ENCODE data around the gene HLCS. TPM values are rescaled to one million over a fixed set of nuclear protein-coding genes. Genes with fewer than 3 reads are reported as not detected.
"Not testable (repeated sequence)": the region's sequence is repeated elsewhere in the genome, so short reads cannot be mapped to it uniquely, and the experiment has no call there.

Gene HLCS
- 15.0 TPM for total RNA-seq

DNA sequence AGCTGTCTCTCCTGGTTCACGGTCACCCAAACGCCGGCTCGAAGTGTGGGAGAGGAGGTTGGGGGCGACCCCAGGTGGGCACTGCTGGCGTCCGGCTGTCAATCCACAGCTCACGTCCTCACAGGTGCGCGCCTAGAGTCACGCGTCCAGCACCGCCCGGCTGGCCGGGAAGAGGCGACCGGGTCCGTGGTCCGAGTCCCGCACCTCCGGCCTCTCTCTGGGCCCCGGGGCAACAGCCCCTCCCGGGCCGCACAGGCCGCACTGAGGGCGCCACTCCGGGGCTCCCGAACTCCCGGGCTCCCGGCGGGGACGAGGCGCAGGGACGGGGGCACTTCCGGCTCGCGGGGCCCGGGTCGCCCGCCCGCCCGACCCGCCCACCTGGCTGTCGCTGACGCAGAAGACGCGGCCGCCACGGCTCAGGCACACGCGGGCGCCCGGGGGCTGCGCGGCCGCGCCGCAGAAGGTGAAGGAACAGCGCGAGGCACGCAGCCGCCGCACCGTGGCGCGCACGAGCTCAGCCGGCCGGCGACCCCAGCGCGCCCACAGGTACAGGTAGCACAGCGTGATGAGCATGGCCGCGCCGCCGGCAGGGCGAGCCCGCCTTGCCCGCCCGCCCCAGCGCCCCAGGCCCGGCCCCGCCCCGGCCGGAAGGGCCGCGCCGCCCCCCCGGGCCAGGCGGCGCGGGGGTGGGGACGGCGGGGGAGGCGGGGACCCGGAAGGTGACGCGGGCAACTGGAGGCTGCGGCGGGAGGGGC, at the start of gene HLCS:
Gene HLCS, minus strand, starts transcription at position 604 of the 755 bp plus-strand sequence. Its CDS starts 31 bp downstream, at position 573.
- peak; percentile 81 for ATAC-seq
- intact Hi-C loops (cut with DNase I) = no loop called here
- DNase-seq (ENCODE audit: low spot score) = peak; percentile 71

DNA sequence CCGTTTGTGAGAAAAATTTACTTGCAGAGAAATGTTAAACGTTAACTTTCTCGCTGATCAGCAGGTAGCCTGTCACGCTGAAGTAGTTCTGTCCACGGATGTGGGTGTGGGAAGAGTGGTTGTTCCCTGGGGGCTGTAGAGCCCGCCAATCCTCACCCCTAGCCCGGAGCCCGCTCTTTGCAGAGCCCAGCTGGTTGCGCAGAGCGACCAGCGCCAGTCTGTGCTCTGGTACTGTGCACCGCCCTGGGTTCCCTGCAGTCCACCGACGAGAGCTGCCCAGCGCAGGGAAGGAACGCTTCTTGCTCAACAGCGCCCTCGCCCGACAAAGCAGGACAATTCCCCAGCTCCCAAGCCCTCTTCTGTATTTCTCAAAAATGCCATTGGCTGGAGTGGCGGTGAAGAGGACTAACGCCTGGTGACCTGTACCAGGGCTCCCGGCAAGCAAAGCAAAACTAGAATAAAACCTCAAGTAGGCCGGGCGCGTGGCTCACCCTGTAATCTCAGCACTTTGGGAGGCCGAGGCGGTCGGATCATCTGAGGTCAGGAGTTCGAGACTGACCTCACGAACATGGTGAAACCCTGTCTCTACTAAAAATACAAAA, 43.4 kb upstream of the HLCS start:
- peak; percentile 90 for DNase-seq (ENCODE audit: low spot score)
- ATAC-seq = peak; percentile 97
- intact Hi-C loops (cut with DNase I) = no loop called here

DNA sequence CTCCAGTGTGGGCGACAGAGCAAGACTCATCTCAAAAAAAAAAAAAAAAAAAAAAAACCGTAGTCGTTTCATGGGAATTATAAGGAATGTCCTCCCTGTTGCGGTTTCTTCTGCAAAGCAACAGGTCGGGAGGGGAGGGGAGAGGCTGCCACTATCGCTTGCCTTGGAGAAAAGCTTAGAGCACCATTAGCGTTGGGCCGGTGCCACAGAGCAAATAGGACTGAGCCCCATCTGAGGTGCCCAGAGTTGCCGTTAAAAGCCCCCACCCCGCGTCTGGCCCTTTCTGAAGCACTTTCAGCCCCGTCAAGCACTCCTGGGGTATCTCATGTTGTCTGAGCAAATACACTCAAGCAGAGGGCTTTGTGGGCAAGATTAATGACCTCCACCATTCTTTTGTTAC, 42.3 kb upstream of the HLCS start:
- DNase-seq (ENCODE audit: low spot score) (no peak), ATAC-seq (no peak)
- intact Hi-C loops (cut with DNase I) = no loop called here

DNA sequence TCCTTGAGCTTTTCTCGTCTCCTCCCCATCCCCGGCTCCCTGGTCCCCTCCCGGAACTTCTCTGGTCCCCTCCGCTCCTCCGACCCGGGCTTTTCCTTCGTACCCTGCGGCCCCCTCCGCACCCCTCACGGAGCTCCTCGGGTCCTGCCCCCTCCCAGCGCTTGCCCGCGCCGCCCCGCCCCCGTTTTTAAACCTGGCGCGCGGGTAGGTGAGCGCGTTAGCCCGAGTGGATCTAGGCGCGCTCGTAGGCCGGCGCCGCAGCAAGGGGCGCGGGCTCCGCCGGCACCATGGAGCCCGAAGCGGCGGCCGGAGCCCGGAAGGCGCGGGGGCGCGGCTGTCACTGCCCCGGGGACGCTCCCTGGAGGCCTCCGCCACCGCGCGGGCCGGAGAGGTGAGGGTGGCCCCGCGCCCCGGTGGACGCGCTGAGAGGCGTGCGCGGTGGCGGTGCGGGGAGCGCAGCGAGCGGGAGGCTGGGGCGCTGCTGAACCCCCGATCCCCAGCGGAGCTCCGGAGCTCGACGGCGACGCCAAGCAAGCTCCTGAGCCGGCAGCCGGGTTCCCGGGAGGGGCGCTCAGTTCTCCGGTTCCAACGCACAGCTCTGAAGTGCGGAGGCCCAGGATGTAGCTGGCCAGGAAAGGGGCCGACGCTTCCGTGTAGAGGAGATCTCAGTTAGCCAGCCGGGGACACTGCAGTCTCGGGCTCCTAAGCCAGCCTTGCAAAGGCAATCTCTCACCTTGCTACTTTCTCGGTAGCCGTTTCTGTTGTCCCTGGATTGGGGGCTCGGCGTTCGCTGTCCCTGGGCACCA, 40.2 kb upstream of the HLCS start, which contains the start of gene RIPPLY3:
Gene RIPPLY3, plus strand, starts transcription at position 217 of the 806 bp plus-strand sequence. Its CDS starts 71 bp downstream, at position 288.
- ATAC-seq = no peak
- DNase-seq (ENCODE audit: low spot score) = no peak
- intact Hi-C loops (cut with DNase I) = no loop called here

DNA sequence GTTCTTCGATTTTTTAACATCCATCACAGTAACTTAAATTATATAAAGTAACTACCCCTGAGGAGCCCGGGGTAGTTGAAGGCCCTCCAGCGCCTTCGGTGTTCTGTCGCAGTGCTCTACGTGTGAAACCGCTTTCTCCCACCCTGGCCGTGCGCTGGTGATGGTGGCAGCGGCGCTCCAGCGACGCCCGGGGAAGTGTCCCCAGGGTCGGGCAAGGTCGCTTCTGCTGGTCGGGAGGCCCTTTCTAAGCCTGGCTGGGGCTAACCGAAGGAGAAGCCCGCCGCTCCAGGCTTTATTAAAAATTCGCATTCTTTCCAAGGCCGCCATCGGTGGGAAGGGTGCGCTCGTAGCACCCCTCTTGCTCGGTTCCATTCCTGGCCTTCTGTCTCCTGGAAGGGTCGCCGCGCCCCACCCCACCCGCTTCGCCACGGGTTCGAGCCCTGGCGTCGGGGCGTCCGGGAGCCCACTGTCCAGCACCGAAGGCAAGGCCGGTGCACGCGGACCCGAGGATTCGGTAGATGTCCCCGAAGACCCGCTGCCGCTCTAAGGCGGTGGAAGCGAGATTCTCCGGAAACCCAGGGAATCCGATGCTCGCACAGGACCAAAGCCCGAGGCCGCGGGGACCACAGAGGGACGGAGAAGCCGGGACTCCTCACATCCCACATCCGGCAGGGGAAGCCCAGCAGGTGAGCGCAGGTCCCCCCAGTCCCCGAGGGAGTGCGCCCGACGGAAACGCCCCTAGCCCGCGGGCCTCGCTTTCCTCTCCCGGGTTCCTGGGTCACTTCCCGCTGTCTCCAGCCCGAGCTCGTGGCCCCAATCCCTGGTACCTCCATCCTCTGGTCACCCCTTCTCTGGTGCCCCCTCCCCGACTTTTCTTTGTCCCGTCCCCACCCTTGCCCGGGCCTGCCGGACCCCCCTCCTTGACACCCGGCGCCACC, 39.3 kb upstream of the HLCS start:
- no peak for ATAC-seq
- intact Hi-C loops (cut with DNase I) = no loop called here
- DNase-seq (ENCODE audit: low spot score) = no peak

DNA sequence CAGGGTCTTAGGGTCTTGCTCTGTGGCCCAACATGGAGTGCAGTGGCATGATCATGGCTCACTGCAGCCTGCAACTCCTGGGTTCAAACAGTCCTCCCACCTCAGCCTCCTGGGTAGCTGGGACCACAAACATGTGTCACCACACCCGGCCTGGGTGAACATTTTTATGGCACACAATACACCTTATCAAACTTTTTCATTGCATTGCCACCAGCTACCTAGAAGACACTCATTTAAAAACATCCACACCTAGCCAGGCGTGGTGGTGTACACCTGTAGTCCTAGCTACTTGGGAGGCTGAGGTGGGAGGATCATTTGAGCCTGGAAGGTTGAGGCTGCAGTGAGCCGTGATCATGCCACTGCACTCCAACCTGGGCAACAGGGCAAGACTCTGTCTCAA, 37.4 kb upstream of the HLCS start:
- intact Hi-C loops (cut with DNase I); DNase-seq (ENCODE audit: low spot score); ATAC-seq: not testable (repeated sequence)

DNA sequence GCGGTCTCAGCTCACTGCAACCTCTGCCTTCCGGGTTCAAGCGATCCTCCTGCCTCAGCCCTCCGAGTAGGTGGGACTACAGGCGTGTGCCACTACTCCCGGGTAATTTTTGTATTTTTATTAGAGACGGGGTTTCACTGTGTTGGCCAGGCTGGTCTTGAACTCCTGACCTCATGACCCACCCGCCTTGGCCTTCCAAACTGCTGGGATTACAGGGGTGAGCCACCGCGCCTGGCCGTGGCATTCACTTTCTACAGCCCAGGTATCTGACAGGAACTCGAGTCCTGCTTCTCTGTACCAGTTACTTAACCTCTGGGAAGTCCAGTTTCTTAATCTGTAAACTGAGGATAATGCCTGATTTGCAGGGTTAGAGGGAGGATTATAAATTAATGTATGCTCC, 36.4 kb upstream of the HLCS start:
- DNase-seq (ENCODE audit: low spot score); intact Hi-C loops (cut with DNase I); ATAC-seq: not testable (repeated sequence)

DNA sequence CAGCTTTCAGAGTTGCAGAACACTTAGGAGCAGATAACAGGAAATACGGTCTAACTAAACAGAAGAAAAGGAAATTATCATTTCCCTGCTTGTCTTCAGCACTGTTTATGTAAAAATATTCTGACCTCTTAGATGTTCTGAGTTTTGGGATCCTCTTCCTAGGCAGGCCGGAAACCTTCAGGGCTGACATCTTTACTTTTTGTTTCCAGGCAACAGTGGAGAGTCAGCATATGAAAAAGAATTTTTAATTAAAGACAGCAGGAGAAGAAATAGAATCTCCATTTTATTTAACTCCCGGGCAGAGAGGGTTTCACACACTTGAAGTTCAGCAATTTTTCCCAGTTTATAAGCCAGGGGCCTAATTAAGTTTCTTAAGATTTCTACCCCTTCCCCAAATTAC, 35.0 kb upstream of the HLCS start:
- ATAC-seq (no peak), DNase-seq (ENCODE audit: low spot score) (no peak)
- intact Hi-C loops (cut with DNase I) = no loop called here

DNA sequence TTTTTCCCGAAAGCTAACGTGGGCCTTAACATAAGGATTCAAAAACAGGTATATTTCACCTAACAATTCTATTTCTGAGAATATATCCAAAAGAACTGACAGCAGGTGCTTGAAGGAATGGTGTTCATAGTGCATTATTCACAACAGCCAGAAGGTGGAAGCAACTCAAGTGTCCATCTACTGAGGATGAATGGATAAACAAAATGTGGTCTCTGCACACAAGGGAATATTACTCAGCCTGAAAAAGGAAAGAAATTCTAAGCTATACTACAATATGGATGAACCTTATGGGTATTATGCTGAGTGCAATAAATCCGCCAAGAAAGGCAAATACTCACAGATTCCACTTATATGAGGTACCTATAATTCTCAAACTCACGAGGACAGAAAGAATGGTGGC, 33.9 kb upstream of the HLCS start:
- intact Hi-C loops (cut with DNase I) = no loop called here
- DNase-seq (ENCODE audit: low spot score) (no peak), ATAC-seq (no peak)

DNA sequence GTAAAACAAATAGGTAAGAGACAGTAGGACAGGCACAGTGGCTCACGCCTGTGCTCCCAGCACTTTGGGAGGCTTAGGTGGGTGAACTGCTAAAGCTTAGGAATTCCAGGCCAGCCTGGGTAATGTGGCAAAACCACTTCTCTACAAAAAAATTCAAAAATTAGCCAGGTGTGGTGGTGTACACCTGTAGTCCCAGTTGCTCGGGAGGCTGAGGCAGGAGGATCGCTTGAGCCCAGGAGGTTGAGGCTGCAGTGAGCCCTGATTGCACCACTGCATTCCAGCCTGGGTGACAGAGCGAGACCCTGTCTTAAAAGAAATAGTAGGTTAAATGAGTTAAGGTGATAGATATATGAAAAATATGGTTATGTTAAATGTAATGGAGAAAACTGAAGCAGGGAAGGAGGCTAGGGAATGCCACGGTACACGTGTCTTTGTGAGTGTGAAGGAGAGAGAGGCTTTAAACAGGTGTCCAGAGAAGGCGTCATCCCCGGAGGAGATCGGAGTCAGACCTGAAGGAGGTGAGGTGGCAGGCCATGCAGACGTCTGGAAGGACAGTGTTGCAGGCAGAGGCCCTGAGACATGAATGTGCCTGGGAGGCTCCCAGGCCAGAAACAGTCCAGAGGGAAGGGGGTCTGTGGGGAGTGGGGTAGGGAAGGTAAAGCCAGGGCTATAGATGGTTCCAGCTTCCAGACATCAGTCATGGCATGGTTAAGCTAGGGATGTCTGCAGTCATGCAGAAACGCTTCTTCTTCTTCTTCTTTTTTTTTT, 32.8 kb upstream of the HLCS start:
- DNase-seq (ENCODE audit: low spot score) = no peak
- no peak for ATAC-seq
- intact Hi-C loops (cut with DNase I) = no loop called here

DNA sequence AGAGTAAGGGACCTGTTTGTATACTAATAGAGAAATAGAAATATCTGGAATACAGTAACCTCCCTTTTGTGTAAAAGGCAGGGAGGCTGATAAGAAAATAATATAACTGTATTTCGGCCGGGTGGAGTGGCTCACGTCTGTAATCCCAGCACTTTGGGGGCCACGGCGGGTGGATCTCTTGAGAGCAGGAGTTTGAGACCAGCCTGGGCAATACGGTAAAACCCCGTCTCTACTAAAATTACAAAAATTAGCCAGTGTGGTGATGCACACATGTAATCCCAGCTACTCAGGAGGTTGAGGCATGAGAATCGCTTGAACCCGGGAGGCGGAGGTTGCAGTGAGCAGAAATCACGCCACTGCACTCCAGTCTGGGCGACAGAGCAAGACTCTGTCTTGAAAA, 28.8 kb upstream of the HLCS start:
- ATAC-seq; intact Hi-C loops (cut with DNase I); DNase-seq (ENCODE audit: low spot score): not testable (repeated sequence)

DNA sequence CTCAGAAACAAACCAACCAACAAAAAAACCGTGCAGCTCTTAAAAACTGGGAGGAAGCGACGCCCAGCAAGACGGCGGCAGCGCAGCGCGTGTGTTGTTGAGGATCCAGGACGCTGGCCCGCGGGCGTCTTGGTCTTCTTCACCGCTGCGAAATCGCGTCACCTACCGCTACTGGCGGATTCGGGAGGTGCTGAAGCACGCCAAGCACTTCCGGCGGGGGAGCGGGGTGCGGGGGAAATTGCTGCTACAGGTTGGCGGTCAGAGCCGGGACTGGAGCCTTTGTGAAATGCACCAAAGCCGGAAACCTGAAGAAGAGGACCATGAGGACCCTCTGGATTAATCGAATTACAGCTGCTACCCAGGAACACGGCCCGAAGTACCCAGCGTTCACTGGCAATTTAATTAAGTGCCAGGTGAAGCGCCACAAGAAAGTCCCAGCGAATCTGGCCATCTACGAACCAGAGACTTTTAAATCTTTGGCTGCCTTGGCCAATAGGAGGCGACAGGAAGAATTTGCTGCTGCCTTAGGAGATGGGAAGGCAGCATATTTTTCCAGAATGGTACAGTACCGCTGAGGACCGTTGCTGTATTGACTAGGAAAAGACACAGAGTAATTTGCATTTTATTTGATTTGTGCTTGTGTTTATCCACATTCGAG, 28.2 kb upstream of the HLCS start:
- intact Hi-C loops (cut with DNase I) = loop anchor here (5.0 kb wide), 1 partner anchor 78 kb away; the partner anchor contains the start of genes PIGP and TTC3
- no peak for ATAC-seq
- no peak for DNase-seq (ENCODE audit: low spot score)

DNA sequence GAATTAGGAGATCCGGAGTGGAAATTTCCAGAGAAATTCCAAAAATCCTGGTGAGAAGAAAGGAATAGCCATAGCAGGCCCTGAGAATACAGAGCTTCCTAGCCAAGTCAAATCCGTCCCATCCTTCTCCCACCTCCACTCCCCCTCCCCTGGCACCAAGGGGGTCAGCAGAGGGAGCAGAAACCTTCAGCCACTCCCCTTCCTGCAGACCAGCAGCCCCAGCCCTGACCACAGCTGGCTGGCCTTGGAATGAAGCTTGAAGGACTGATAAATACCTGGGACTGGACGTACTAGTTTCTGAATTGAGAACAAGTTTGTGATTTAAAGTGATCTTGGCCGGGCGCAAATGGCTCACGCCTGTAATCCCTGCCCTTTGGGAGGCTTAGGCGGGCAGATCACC, 26.2 kb upstream of the HLCS start:
- no peak for DNase-seq (ENCODE audit: low spot score)
- no peak for ATAC-seq
- intact Hi-C loops (cut with DNase I) = loop anchor here (5.0 kb wide), 1 partner anchor 80 kb away; the partner anchor contains the start of genes PIGP and TTC3

DNA sequence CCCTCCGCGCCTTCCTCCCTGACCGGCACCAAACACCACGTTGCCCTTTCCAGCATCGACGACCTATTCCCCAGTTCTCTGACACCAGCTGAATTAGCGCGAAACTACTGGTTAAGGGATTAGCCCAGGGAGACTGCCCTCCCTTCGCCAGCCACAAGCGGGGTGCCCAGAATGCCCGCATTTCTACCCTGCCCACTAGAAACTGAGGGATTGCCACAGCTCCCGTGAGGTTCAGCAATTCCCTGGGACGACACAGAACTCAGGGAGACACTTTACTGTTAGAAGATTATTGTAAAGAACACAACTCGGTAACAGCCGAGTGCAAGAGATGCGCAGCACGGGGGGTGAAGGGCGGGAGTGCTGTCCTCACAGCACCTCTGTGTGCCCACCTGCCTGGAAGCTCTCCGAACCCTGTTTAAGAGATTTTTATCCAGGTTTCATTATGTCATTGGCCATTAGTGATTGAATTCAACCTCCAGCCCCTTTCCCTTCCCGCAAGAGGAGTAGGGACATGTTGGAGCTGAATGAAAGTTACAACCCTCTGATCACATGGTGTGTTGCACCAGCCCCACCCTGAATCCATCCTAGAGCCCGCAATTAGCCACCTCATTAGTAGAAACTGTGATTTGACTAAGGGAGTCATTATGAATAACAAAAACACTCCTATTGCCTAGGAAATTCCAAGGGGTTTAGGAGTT, 24.2 kb upstream of the HLCS start:
- intact Hi-C loops (cut with DNase I) = loop anchor here (5.0 kb wide), 1 partner anchor 82 kb away; the partner anchor contains the start of genes PIGP and TTC3

DNA sequence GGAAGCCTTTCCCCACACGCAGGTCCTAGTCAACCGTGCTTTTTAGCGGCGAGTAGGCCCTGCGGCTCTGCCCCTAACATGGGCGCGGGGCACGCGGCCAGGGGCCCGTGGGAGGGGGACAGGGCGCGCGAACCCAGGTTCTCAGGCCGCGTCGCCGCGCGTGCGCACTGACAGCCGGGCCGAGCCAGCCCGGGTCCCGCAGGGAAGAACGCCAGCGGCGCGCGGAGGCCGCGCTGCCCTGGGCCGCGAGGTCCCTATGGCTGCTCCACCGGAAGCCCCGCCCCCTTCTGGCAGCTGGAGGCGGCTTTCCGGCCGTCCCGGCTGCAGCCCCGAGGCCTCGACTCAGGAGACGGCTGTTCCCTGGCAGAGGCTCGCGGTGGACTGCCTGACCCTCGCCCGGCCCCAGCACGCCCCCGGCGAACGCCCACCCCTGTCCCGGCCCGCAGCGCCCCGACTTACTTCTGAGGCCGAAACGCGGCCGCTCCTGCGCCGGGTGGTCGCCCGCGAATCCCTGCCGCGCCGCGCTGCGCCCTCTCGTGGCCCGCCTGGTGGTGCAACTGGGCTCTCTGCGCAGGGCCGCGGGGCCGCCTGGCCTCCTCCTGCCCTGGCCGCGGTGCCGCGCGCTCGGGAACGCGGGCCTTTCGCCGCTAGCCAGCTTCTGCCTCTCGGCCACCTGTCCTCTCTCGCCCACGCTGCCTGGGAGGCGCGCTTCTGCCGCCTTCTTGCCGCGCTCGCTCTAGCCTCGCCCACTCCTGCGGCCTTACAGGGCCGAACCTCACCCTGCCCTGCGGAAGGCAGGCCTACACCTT, 23.4 kb upstream of the HLCS start:
- DNase-seq (ENCODE audit: low spot score) = peak; percentile 96
- intact Hi-C loops (cut with DNase I) = loop anchor here (2.0 to 5.0 kb wide), 2 partner anchors 51 to 82 kb away; partner anchors contain the start of genes PIGP and TTC3
- ATAC-seq = peak; percentile 96

More for the DNA sequence above, 24.2 kb upstream of the HLCS start:
- DNase-seq (ENCODE audit: low spot score) (no peak), ATAC-seq (no peak)

Measured in sciatic nerve (tissue), 2 donors.